SK-N-SH (cell line): ENCODE results near the gene FRMD3. TPM values are rescaled to one million over a fixed set of nuclear protein-coding genes. Genes with fewer than 3 reads are reported as not detected.

Source experiments
- CTCF ChIA-PET: fragments of 300-600, 350-600 bp; formaldehyde crosslinking; extraction: SDS; loops from one replicate; lab custom pipeline; 2021; lab: Yijun Ruan, JAX
- POLR2A ChIA-PET: fragments of 350-600 bp; sonication (Branson Sonifier 250); formaldehyde crosslinking; extraction: SDS; loops from one replicate; lab custom pipeline; 2020; ENCODE audit warnings: antibody characterized with exemption, inconsistent platforms; lab: Yijun Ruan, JAX
- DNase-seq: peaks from one replicate; pipeline ENCODE4 v3.0.0; 2012
- H2AFZ ChIP-seq: fragments of 200-600 bp; sonication (generic); 2 replicates; pipeline ENCODE4 v1.8.1; 2016; ENCODE audit warnings: antibody characterized with exemption, mild to moderate bottlenecking, low read depth
- H3F3A ChIP-seq: fragments of 200-600 bp; sonication (generic); replicated peaks from 2 replicates; pipeline ENCODE3; 2016; ENCODE audit warnings: antibody characterized with exemption, mild to moderate bottlenecking; ENCODE audit not compliant: insufficient read depth
- H3K27ac ChIP-seq, 2 experiments: fragments of 200-500 bp in 1 of 2; fragments of 200-600 bp in 1 of 2; sonication (Bioruptor generic) in 1 of 2; sonication (generic), shearing (Covaris generic) in 1 of 2; 2 replicates each; pipeline versions ENCODE4 v1.5.1 to v1.6.1; 2014 to 2016; ENCODE audit warnings: low read depth in 2 of 2, inconsistent platforms in 1 of 2, low read length in 1 of 2, mild to moderate bottlenecking in 1 of 2, mixed read lengths in 1 of 2
- H3K27me3 ChIP-seq: fragments of 200-600 bp; sonication (generic), shearing (Covaris generic); 2 replicates; pipeline ENCODE4 v1.6.1; 2016; ENCODE audit warnings: mixed run types; ENCODE audit not compliant: insufficient read depth
- H3K36me3 ChIP-seq, 2 experiments: fragments of 200-500 bp in 1 of 2; fragments of 200-600 bp in 1 of 2; sonication (Bioruptor generic) in 1 of 2; sonication (generic) in 1 of 2; replicated peaks in 1 of 2; 2 replicates each; pipeline versions ENCODE3 to v1.5.1; 2014 to 2016; ENCODE audit warnings: low read length in 1 of 2, mild to moderate bottlenecking in 1 of 2; ENCODE audit not compliant: insufficient read depth in 2 of 2, control insufficient read depth in 1 of 2
- H3K4me1 ChIP-seq, 2 experiments: fragments of 200-500 bp in 1 of 2; fragments of 200-600 bp in 1 of 2; sonication (Bioruptor generic) in 1 of 2; sonication (generic), shearing (Covaris generic) in 1 of 2; 2 replicates each; pipeline versions ENCODE4 v1.5.1 to v1.6.1; 2014 to 2016; ENCODE audit warnings: low read depth in 1 of 2, low read length in 1 of 2, mixed run types in 1 of 2; ENCODE audit not compliant: insufficient read depth in 2 of 2, control insufficient read depth in 1 of 2
- H3K4me2 ChIP-seq: fragments of 200-600 bp; sonication (generic), shearing (Covaris generic); 2 replicates; pipeline ENCODE4 v1.6.1; 2017; ENCODE audit warnings: mixed run types
- H3K4me3 ChIP-seq, 2 experiments: fragments of 200-500 bp in 1 of 2; fragments of 200-600 bp in 1 of 2; sonication (Bioruptor generic) in 1 of 2; sonication (generic), shearing (Covaris generic) in 1 of 2; 2 replicates each; pipeline versions ENCODE4 v1.5.1 to v1.8.1; 2014 to 2016; ENCODE audit warnings: low read depth in 2 of 2, inconsistent platforms in 1 of 2, low read length in 1 of 2, mild to moderate bottlenecking in 1 of 2, mixed read lengths in 1 of 2, moderate library complexity in 1 of 2
- H3K79me2 ChIP-seq: fragments of 200-600 bp; sonication (generic); 2 replicates; pipeline ENCODE4 v1.8.1; 2017; ENCODE audit warnings: mild to moderate bottlenecking; ENCODE audit not compliant: insufficient read depth
- H3K9ac ChIP-seq: fragments of 200-600 bp; sonication (generic); 2 replicates; pipeline ENCODE4 v1.6.1; 2017; ENCODE audit warnings: mixed run types
- H3K9me2 ChIP-seq: fragments of 200-600 bp; sonication (generic); 2 replicates; pipeline ENCODE4 v1.6.1; 2017; ENCODE audit warnings: mixed run types
- H3K9me3 ChIP-seq: fragments of 200-600 bp; sonication (generic); 2 replicates; pipeline ENCODE4 v1.6.1; 2017; ENCODE audit warnings: mixed run types, mild to moderate bottlenecking, moderate library complexity
- H4K20me1 ChIP-seq: fragments of 200-600 bp; sonication (generic); 2 replicates; pipeline ENCODE4 v1.6.1; 2017; ENCODE audit warnings: mild to moderate bottlenecking, mixed run types; ENCODE audit not compliant: insufficient read depth
- CHD2 ChIP-seq: fragments of 150-350 bp; IDR thresholded peaks from 2 replicates; pipeline ENCODE4 v1.6.1; 2018; ENCODE audit warnings: low read length; ENCODE audit not compliant: partially characterized antibody
- EP300 ChIP-seq, 2 experiments: IDR thresholded peaks; 2 replicates each; pipeline versions ENCODE4 v1.4.0 to v1.6.1; 2012; ENCODE audit warnings: borderline replicate concordance in 1 of 2, low read depth in 1 of 2, low read length in 1 of 2
- EZH2phosphoT487 ChIP-seq: fragments of 200-600 bp; sonication (generic); IDR thresholded peaks from 2 replicates; pipeline ENCODE4 v1.6.1; 2017; ENCODE audit warnings: low read depth, mixed run types, mild to moderate bottlenecking, antibody characterized with exemption, moderate library complexity, borderline replicate concordance
- GATA2 ChIP-seq: sonication (generic); formaldehyde crosslinking; IDR thresholded peaks from 2 replicates; pipeline ENCODE4 v1.5.0; 2020; ENCODE audit warnings: mild to moderate bottlenecking, missing genetic modification reagents
- JUND ChIP-seq: IDR thresholded peaks from 2 replicates; pipeline ENCODE4 v1.4.0; 2012
- MEF2A ChIP-seq: IDR thresholded peaks from 2 replicates; pipeline ENCODE4 v1.4.0; 2012; ENCODE audit warnings: low read depth, borderline replicate concordance
- NFIC ChIP-seq: IDR thresholded peaks from 2 replicates; pipeline ENCODE4 v1.4.0; 2012; ENCODE audit warnings: borderline replicate concordance
- NRF1 ChIP-seq: IDR thresholded peaks from 2 replicates; pipeline ENCODE4 v1.6.1; 2012; ENCODE audit warnings: low read depth, mild to moderate bottlenecking, low read length
- POLR2AphosphoS5 ChIP-seq: IDR thresholded peaks from 2 replicates; pipeline ENCODE4 v1.6.1; 2012; ENCODE audit warnings: low read depth, low read length
- RCOR1 ChIP-seq: fragments of 150-350 bp; IDR thresholded peaks from 2 replicates; pipeline ENCODE4 v1.6.1; 2017; ENCODE audit warnings: antibody characterized with exemption, low read length
- RFX5 ChIP-seq: IDR thresholded peaks from 2 replicates; pipeline ENCODE4 v1.6.1; 2012; ENCODE audit warnings: mild to moderate bottlenecking, improper control_type of control experiment, low read length
- TAF1 ChIP-seq: IDR thresholded peaks from 2 replicates; pipeline ENCODE4 v1.6.1; 2012; ENCODE audit warnings: low read depth, mild to moderate bottlenecking, low read length, moderate library complexity, borderline replicate concordance
- TCF12 ChIP-seq: IDR thresholded peaks from 2 replicates; pipeline ENCODE4 v1.4.0; 2012
- WGBS: methylation state at CpG from one replicate; pipeline ENCODE4 v1.1.6; 2017; ENCODE audit warnings: low lambda C conversion rate; 5-methylcytosine and 5-hydroxymethylcytosine counted together
- polyA plus RNA-seq, 3 experiments: library from polyadenylated mRNA; depleted of rRNA; stranded (reverse); fragments of >200 nt; gene quantifications; 2 replicates each; pipeline ENCODE4 v1.2.3, GENCODE V29; 2012
- TF ChIP-seq, protein P1 (sequence below): IDR thresholded peaks from 2 replicates; pipeline ENCODE4 v1.4.0; 2012; ENCODE audit warnings: low read depth, borderline replicate concordance
- TF ChIP-seq, protein P2 (sequence below): IDR thresholded peaks from 2 replicates; pipeline ENCODE4 v1.4.0; 2012; ENCODE audit warnings: low read depth, borderline replicate concordance
- TF ChIP-seq, protein P3 (sequence below): IDR thresholded peaks from 2 replicates; pipeline ENCODE4 v1.4.0; 2012; ENCODE audit warnings: low read depth
- TF ChIP-seq, protein P4 (sequence below): IDR thresholded peaks from 2 replicates; pipeline ENCODE4; 2012
- TF ChIP-seq, protein P5 (sequence below): fragments of 150-350 bp; IDR thresholded peaks from 2 replicates; pipeline ENCODE4 v1.6.1; 2016; ENCODE audit warnings: mild to moderate bottlenecking, low read depth, low read length
- TF ChIP-seq, protein P6 (sequence below): fragments of 150-350 bp; IDR thresholded peaks from 2 replicates; pipeline ENCODE4 v1.6.1; 2017; ENCODE audit warnings: antibody characterized with exemption, low read length, low read depth, borderline replicate concordance
- TF ChIP-seq, protein P7 (sequence below): fragments of 200-600 bp; sonication (generic); IDR thresholded peaks from 2 replicates; pipeline ENCODE4 v1.6.1; 2017; ENCODE audit warnings: antibody characterized with exemption, mild to moderate bottlenecking, moderate library complexity

FRMD3 gene
- polyA plus RNA-seq, 1 of the 3 experiments (the other 2 are of a cell fraction): 0.89 TPM

DNA sequence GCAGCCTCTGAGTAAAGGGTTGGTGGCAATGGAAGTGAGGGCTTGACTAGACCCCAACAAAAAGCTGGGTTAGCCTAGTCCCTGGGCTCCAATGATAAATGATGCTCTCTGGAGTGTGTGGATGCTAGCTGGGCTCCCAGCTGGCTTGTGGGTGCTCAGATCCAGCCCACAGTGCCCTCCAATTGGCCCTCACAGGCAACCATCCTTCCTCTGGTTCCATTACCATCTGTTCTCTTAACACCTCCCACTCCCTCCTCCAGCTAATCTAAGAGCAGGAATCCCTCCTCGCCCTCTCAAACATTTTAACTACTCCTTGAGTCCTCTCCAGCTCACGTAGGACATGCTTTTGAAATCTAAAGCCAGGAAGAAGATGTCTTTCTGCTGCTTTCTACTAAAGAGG is 25.2 kb upstream of the FRMD3 start:
- TF ChIP-seq, protein P1, sequence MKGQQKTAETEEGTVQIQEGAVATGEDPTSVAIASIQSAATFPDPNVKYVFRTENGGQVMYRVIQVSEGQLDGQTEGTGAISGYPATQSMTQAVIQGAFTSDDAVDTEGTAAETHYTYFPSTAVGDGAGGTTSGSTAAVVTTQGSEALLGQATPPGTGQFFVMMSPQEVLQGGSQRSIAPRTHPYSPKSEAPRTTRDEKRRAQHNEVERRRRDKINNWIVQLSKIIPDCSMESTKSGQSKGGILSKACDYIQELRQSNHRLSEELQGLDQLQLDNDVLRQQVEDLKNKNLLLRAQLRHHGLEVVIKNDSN: no peak
- TF ChIP-seq, protein P2, sequence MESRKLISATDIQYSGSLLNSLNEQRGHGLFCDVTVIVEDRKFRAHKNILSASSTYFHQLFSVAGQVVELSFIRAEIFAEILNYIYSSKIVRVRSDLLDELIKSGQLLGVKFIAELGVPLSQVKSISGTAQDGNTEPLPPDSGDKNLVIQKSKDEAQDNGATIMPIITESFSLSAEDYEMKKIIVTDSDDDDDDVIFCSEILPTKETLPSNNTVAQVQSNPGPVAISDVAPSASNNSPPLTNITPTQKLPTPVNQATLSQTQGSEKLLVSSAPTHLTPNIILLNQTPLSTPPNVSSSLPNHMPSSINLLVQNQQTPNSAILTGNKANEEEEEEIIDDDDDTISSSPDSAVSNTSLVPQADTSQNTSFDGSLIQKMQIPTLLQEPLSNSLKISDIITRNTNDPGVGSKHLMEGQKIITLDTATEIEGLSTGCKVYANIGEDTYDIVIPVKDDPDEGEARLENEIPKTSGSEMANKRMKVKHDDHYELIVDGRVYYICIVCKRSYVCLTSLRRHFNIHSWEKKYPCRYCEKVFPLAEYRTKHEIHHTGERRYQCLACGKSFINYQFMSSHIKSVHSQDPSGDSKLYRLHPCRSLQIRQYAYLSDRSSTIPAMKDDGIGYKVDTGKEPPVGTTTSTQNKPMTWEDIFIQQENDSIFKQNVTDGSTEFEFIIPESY: no peak
- TF ChIP-seq CHD2: no peak
- TF ChIP-seq NRF1: no peak
- TF ChIP-seq, protein P3, sequence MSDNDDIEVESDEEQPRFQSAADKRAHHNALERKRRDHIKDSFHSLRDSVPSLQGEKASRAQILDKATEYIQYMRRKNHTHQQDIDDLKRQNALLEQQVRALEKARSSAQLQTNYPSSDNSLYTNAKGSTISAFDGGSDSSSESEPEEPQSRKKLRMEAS: no peak
- no peak for TF ChIP-seq RCOR1
- no peak for TF ChIP-seq NFIC
- TF ChIP-seq TAF1: no peak
- no peak for TF ChIP-seq EZH2phosphoT487
- TF ChIP-seq, protein P4, sequence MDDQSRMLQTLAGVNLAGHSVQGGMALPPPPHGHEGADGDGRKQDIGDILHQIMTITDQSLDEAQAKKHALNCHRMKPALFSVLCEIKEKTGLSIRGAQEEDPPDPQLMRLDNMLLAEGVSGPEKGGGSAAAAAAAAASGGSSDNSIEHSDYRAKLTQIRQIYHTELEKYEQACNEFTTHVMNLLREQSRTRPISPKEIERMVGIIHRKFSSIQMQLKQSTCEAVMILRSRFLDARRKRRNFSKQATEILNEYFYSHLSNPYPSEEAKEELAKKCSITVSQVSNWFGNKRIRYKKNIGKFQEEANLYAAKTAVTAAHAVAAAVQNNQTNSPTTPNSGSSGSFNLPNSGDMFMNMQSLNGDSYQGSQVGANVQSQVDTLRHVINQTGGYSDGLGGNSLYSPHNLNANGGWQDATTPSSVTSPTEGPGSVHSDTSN: no peak
- TF ChIP-seq TCF12: no peak
- no peak for TF ChIP-seq EP300 (IDR thresholded peaks at IDR 0.05; ENCODE audit: borderline replicate concordance in 1 of 2, low read depth in 1 of 2, low read length in 1 of 2)
- TF ChIP-seq, protein P5, sequence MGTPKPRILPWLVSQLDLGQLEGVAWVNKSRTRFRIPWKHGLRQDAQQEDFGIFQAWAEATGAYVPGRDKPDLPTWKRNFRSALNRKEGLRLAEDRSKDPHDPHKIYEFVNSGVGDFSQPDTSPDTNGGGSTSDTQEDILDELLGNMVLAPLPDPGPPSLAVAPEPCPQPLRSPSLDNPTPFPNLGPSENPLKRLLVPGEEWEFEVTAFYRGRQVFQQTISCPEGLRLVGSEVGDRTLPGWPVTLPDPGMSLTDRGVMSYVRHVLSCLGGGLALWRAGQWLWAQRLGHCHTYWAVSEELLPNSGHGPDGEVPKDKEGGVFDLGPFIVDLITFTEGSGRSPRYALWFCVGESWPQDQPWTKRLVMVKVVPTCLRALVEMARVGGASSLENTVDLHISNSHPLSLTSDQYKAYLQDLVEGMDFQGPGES: no peak
- TF ChIP-seq, protein P6, sequence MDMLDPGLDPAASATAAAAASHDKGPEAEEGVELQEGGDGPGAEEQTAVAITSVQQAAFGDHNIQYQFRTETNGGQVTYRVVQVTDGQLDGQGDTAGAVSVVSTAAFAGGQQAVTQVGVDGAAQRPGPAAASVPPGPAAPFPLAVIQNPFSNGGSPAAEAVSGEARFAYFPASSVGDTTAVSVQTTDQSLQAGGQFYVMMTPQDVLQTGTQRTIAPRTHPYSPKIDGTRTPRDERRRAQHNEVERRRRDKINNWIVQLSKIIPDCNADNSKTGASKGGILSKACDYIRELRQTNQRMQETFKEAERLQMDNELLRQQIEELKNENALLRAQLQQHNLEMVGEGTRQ: no peak
- TF ChIP-seq POLR2AphosphoS5: no peak
- no peak for TF ChIP-seq GATA2
- TF ChIP-seq, protein P7, sequence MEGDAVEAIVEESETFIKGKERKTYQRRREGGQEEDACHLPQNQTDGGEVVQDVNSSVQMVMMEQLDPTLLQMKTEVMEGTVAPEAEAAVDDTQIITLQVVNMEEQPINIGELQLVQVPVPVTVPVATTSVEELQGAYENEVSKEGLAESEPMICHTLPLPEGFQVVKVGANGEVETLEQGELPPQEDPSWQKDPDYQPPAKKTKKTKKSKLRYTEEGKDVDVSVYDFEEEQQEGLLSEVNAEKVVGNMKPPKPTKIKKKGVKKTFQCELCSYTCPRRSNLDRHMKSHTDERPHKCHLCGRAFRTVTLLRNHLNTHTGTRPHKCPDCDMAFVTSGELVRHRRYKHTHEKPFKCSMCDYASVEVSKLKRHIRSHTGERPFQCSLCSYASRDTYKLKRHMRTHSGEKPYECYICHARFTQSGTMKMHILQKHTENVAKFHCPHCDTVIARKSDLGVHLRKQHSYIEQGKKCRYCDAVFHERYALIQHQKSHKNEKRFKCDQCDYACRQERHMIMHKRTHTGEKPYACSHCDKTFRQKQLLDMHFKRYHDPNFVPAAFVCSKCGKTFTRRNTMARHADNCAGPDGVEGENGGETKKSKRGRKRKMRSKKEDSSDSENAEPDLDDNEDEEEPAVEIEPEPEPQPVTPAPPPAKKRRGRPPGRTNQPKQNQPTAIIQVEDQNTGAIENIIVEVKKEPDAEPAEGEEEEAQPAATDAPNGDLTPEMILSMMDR: no peak
- no peak for TF ChIP-seq MEF2A
- TF ChIP-seq RFX5: no peak
- no peak for TF ChIP-seq JUND
- no peak overlapping the region for H3K4me2 ChIP-seq
- H3K9me2 ChIP-seq: no peaks in the 10 kb centered on the region
- H3K4me1 ChIP-seq: peaks cover 0 to 2% of the 10 kb centered on the region in 2 experiments; a peak in 1 of 4 replicates
- no peaks in the 10 kb centered on the region for H3F3A ChIP-seq
- no peak overlapping the region for H3K27ac ChIP-seq
- H3K27me3 ChIP-seq: no peaks in the 10 kb centered on the region; the same call in 1 of the 2 replicates
- no peaks in the 10 kb centered on the region for H3K36me3 ChIP-seq
- H3K4me3 ChIP-seq: no peak overlapping the region
- no peak overlapping the region for H3K9ac ChIP-seq
- 39% methylated on average over 2 of the region's 2 CpGs for WGBS
- ChIA-PET POLR2A (no interaction called here), CTCF (no interaction called here)
- no peaks in the 10 kb centered on the region for H3K79me2 ChIP-seq
- no peak for DNase-seq
- no peaks in the 10 kb centered on the region for H3K9me3 ChIP-seq
- H4K20me1 ChIP-seq: no peaks in the 10 kb centered on the region
- H2AFZ ChIP-seq: no peak overlapping the region
